ENCODE results near the gene DYSF. TPM values are rescaled to one million over a fixed set of nuclear protein-coding genes. Genes with fewer than 3 reads are reported as not detected.

DYSF gene
- total RNA-seq, 1 donor from 2014 or later: 0.13 TPM

- CTCF ChIA-PET: no interaction called here
- intact Hi-C loops (cut with micrococcal nuclease): no loop called here
- H3K9me3 Mint-ChIP-seq: no peaks in the 10 kb centered on the region
- no peak overlapping the region for H3K27ac Mint-ChIP-seq
- POLR2A ChIA-PET: no interaction called here
- TF ChIP-seq CTCF (IDR thresholded peaks at IDR 0.05): no peak
- no peak for ATAC-seq (ENCODE audit: low read depth)
- no peak overlapping the region for H3K4me3 Mint-ChIP-seq
- H3K36me3 Mint-ChIP-seq (ENCODE audit: low read depth): no peaks in the 10 kb centered on the region
- H3K27me3 Mint-ChIP-seq: peaks cover 16% of the 10 kb centered on the region
- no peaks in the 10 kb centered on the region for H3K4me1 Mint-ChIP-seq
- DNase-seq: no peak
Observed at GRCh38 chr2:71473346-71474031, 20.1 kb downstream of the DYSF start.

- H3K36me3 Mint-ChIP-seq (ENCODE audit: low read depth): no peaks in the 10 kb centered on the region
- no peak for ATAC-seq (ENCODE audit: low read depth)
- no peaks in the 10 kb centered on the region for H3K4me1 Mint-ChIP-seq
- intact Hi-C loops (cut with micrococcal nuclease): no loop called here
- TF ChIP-seq CTCF (IDR thresholded peaks at IDR 0.05): no peak
- ChIA-PET POLR2A (no interaction called here), CTCF (no interaction called here)
- peaks cover 10% of the 10 kb centered on the region for H3K27me3 Mint-ChIP-seq
- H3K9me3 Mint-ChIP-seq: no peaks in the 10 kb centered on the region
- DNase-seq: no peak
- H3K27ac Mint-ChIP-seq: no peak overlapping the region
- H3K4me3 Mint-ChIP-seq: no peak overlapping the region
Observed at GRCh38 chr2:71474116-71474743, 20.9 kb downstream of the DYSF start.

- ATAC-seq (ENCODE audit: low read depth) (no peak), DNase-seq (no peak)
- no peak overlapping the region for H3K27ac Mint-ChIP-seq
- intact Hi-C loops (cut with micrococcal nuclease): no loop called here
- TF ChIP-seq CTCF (IDR thresholded peaks at IDR 0.05): no peak
- peaks cover 8% of the 10 kb centered on the region for H3K27me3 Mint-ChIP-seq
- H3K4me3 Mint-ChIP-seq: no peak overlapping the region
- no peaks in the 10 kb centered on the region for H3K4me1 Mint-ChIP-seq
- ChIA-PET CTCF (no interaction called here), POLR2A (no interaction called here)
- no peaks in the 10 kb centered on the region for H3K36me3 Mint-ChIP-seq (ENCODE audit: low read depth)
- H3K9me3 Mint-ChIP-seq: no peaks in the 10 kb centered on the region
Observed at GRCh38 chr2:71474744-71475397, 21.5 kb downstream of the DYSF start.

GRCh38 chr2:71476495-71476894, 23.1 kb downstream of the DYSF start:
- no peaks in the 10 kb centered on the region for H3K9me3 Mint-ChIP-seq
- H3K4me1 Mint-ChIP-seq: no peaks in the 10 kb centered on the region
- ATAC-seq (ENCODE audit: low read depth): no peak
- H3K27me3 Mint-ChIP-seq: peaks cover 2% of the 10 kb centered on the region
- intact Hi-C loops (cut with micrococcal nuclease): no loop called here
- no peak overlapping the region for H3K27ac Mint-ChIP-seq
- CTCF ChIA-PET: no interaction called here
- no peaks in the 10 kb centered on the region for H3K36me3 Mint-ChIP-seq (ENCODE audit: low read depth)
- no peak for TF ChIP-seq CTCF (IDR thresholded peaks at IDR 0.05)
- no peak overlapping the region for H3K4me3 Mint-ChIP-seq
- no peak for DNase-seq
- POLR2A ChIA-PET: interaction anchor here (0.7 kb wide), 1 partner anchor 120 kb away, joined by 3 read pairs; no protein-coding TSS in a partner anchor

GRCh38 chr2:71477231-71477691, 23.9 kb downstream of the DYSF start:
- ATAC-seq (ENCODE audit: low read depth) (no peak), DNase-seq (no peak)
- CTCF ChIA-PET: no interaction called here
- no peak for TF ChIP-seq CTCF (IDR thresholded peaks at IDR 0.05)
- Mint-ChIP-seq H3K4me1 (no peaks in the 10 kb centered on the region), H3K27ac (no peak overlapping the region), H3K4me3 (no peak overlapping the region), H3K36me3 (ENCODE audit: low read depth) (no peaks in the 10 kb centered on the region), H3K27me3 (peaks cover 2% of the 10 kb centered on the region), H3K9me3 (no peaks in the 10 kb centered on the region)
- intact Hi-C loops (cut with micrococcal nuclease): no loop called here
- POLR2A ChIA-PET: interaction anchor here (0.7 kb wide), 1 partner anchor 121 kb away, joined by 3 read pairs; no protein-coding TSS in a partner anchor
